AG04450 (cell line): ENCODE results near the gene DNAJC5. TPM values are rescaled to one million over a fixed set of nuclear protein-coding genes. Genes with fewer than 3 reads are reported as not detected.
A peak's percentile ranks its signal among the peaks of the same experiment; 100 is the strongest.

Source experiments
- CTCF ChIA-PET: fragments of 300-600, 350-600 bp; formaldehyde crosslinking; extraction: SDS; loops from one replicate; lab custom pipeline; 2022; ENCODE audit warnings: antibody characterized with exemption, inconsistent platforms; lab: Charles Lee
- POLR2A ChIA-PET: fragments of 350-600 bp; formaldehyde crosslinking; extraction: SDS; loops from one replicate; lab custom pipeline; 2021; ENCODE audit warnings: antibody characterized with exemption, inconsistent platforms; lab: Yijun Ruan, JAX
- DNase-seq: peaks from one replicate; pipeline ENCODE4 v3.0.0-alpha.2; 2011; ENCODE audit warnings: low read depth, low spot score
- H3K27ac ChIP-seq: one replicate; pipeline ENCODE4 v1.5.1; 2012; ENCODE audit warnings: low read depth, low read length, control low read depth
- H3K27me3 ChIP-seq: one replicate; pipeline ENCODE4 v1.6.0; 2012; ENCODE audit warnings: low read length; ENCODE audit not compliant: control insufficient read depth, insufficient read depth
- H3K4me3 ChIP-seq: 2 replicates; pipeline ENCODE4 v1.5.1; 2011; ENCODE audit warnings: mild to moderate bottlenecking, low read depth, low read length, control low read depth
- H3K9me3 ChIP-seq: 2 replicates; pipeline ENCODE4 v1.5.1; 2012; ENCODE audit warnings: low read length; ENCODE audit not compliant: control insufficient read depth, insufficient read depth
- CTCF ChIP-seq: IDR thresholded peaks from 2 replicates; pipeline ENCODE4 v1.5.1; 2011; ENCODE audit warnings: low read depth, low read length, control low read depth, inconsistent platforms
- polyA plus RNA-seq: library from polyadenylated mRNA; depleted of rRNA; stranded (reverse); fragments of >200 nt; gene quantifications from 2 replicates; pipeline ENCODE4 v1.2.3, GENCODE V29; 2011

DNAJC5 gene
- polyA plus RNA-seq, 1 experiment, result 36.7 TPM

DNA sequence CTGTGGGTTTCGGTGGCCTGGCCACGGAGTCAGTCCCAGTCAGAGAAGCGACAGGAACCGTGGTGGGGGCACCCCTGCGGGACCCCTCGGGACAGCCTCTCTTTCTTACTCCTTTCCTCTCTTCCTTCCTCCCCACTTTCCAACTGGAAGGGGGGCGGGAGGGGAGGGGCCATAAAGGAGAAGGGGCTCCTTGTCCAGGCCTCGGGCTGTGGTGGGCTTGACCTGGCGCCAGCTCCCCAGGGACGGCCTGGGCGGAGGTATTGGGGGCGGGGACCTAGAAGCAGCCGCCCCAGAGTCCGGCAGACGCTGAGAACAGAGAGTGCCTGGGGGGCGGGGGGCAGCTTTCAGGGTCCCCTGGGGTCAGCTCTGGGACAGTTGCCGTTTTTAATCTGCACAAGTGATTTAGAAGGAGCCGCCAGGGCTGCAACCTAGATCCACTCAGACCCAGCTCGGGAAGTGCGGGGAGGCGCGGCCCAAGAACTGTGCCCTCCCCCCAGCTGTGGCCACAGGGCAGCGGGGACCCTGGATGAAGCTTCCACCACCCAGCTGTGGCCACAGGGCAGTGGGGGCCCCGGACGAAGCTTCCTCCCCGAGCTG, 40.1 kb upstream of the DNAJC5 start:
- Histone ChIP-seq H3K9me3 (no peaks in the 10 kb centered on the region; the same call in 1 of the 2 replicates), H3K27me3 (no peaks in the 10 kb centered on the region), H3K4me3 (no peak overlapping the region), H3K27ac (no peak overlapping the region)
- ChIA-PET POLR2A (interaction anchor here (1.8 kb wide), 1 partner anchor 10 kb away, joined by 15 read pairs; the partner anchor contains the start of gene TPD52L2), CTCF (interaction anchor here (1.6 kb wide), 1 partner anchor 9 kb away, joined by 4 read pairs; no protein-coding TSS in a partner anchor)
- TF ChIP-seq CTCF, result no peak
- no peak for DNase-seq

DNA sequence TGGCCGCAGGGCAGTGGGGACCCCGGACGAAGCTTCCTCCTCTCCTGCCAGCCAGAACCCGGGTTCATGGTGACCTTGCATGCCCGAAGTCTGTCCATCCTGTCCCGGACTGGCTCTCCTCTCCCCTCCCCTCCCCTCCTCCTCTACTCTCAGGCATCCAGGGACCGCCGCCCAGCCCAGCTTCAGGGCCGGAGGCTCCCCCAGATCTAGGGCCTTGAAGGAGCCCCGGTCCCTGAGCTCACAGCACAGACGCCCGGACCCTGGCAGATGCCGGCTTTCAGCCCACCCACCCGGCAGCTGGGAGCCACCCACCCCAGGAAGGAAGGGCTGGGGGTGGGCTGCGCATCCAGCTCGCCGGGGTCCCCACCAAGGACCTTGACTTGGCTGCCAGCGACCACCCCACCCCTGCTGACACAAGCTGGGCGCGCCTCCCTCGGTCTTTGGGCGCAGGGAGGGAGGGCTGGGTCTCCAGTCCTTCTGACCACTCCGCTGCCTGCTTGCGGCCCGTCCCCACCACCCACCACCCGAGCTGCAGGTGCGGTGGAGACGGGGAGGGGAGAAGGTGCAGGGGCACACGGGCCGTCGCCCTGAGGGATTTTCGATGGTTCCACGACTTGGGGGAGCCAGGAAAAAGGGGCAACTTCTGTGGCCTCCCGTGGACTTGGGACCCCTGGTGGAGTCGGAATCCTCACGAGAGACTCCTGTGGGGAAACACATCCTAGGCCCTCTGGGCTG, 39.4 kb upstream of the DNAJC5 start:
- no peaks in the 10 kb centered on the region for H3K27me3 ChIP-seq
- DNase-seq, result no peak
- CTCF ChIA-PET, result interaction anchor here (1.6 kb wide), 1 partner anchor 8 kb away, joined by 4 read pairs; no protein-coding TSS in a partner anchor
- TF ChIP-seq CTCF, result no peak
- no peak overlapping the region for H3K27ac ChIP-seq
- H3K9me3 ChIP-seq, result no peaks in the 10 kb centered on the region; the same call in 1 of the 2 replicates
- H3K4me3 ChIP-seq, result no peak overlapping the region
- POLR2A ChIA-PET, result interaction anchor here (0.5 to 1.8 kb wide), 2 partner anchors 10 to 255 kb away, joined by 3 to 15 read pairs; partner anchors contain the start of gene TPD52L2

DNA sequence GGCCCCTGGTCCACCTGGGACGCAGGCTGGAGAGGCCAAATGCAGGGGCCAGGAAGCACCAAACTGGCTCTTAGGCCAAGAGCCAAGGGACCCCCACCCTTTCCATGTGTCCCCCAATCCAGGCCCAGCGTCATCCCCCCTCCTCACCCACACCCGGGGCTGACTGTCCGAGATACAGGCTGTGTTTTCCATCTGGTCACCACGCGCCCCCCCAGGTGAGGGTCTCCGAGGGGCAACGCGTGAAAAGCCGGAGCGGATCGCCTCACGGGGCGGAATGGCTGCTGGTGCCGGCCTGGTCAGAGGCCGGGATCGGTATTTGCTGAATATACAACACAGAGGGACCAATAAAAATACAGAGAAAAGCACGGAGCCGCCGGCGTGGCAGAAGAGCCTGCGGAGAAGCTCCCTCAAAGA, 38.8 kb upstream of the DNAJC5 start:
- DNase-seq, result no peak
- no peaks in the 10 kb centered on the region; the same call in 1 of the 2 replicates for H3K9me3 ChIP-seq
- no peak for TF ChIP-seq CTCF
- H3K4me3 ChIP-seq, result no peak overlapping the region
- no peak overlapping the region for H3K27ac ChIP-seq
- no peaks in the 10 kb centered on the region for H3K27me3 ChIP-seq
- CTCF ChIA-PET, result interaction anchor here (1.6 kb wide), 1 partner anchor 8 kb away, joined by 4 read pairs; no protein-coding TSS in a partner anchor
- POLR2A ChIA-PET, result interaction anchor here (0.5 to 1.8 kb wide), 3 partner anchors 9 to 256 kb away, joined by 3 to 15 read pairs (median 4); partner anchors contain the start of gene TPD52L2

- TF ChIP-seq CTCF, result no peak
- POLR2A ChIA-PET, result interaction anchor here (0.5 to 1.4 kb wide), 2 partner anchors 11 to 19 kb away, joined by 3 to 4 read pairs; no protein-coding TSS in a partner anchor
- Histone ChIP-seq H3K4me3 (no peak overlapping the region), H3K9me3 (no peaks in the 10 kb centered on the region; the same call in 1 of the 2 replicates), H3K27me3 (no peaks in the 10 kb centered on the region), H3K27ac (peak overlapping the region; percentile 21)
- no peak for DNase-seq
- CTCF ChIA-PET, result interaction anchor here (0.8 to 1.0 kb wide), 2 partner anchors 83 to 175 kb away, joined by 3 read pairs; no protein-coding TSS in a partner anchor
Observed at GRCh38 chr20:63857764-63858392, 37.0 kb upstream of the DNAJC5 start.
